ENCODE results near the gene GDPD5. TPM values are rescaled to one million over a fixed set of nuclear protein-coding genes. Genes with fewer than 3 reads are reported as not detected.

Gene GDPD5
- total and polyA plus RNA-seq, 9 of the 15 experiments (the other 6 are each of a cell fraction or from before 2014, with no cell fraction given): 0.32 to 27.3 (median 8.0) TPM

DNA sequence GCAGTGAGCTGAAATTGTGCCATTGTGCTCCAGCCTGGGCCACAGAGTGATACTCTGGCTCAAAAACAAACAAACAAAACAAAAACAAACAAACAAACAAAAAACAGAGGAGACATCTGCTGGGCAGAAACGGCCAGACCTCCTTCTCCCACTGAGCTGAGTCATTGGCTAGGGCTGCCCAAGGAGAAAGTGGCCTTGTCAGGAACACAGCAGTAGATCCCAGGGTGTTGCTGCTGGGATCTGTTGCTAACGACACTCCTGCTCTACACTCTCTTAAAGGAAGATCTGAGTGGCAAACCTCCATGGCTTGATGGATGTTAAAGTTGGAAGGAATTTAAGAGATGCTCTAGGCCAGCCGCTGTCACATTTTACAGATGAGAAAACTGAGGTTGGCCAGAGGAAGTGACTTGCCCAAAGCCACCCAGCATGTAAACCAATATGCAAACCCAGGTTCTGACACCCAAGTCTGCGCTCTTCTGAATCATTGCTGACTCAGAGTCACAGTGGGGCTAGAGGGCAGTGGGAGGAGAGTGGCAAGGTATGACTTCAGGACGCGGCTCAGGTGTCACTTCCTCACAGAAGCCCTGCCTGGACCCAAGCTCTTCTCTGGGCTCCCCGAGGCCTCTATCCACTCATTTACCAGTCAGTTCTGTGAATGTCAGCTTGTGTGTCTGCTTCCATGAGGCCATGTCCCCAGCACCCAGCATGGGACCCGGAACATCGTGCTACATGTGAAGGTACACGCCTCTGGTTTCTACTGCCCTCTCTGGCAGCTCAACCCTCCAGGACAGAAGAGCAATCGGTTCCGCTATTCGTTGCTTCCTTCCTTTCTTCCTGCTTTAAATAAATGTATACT lies 11.3 kb upstream of the GDPD5 start (continued):
- TF ChIP-seq MLX (CRISPR knock-in tag; conservative IDR thresholded peaks at IDR 0.05): no peak
- no peak for TF ChIP-seq KLF6 (CRISPR knock-in tag; IDR thresholded peaks at IDR 0.05; ENCODE audit: borderline replicate concordance)
- peak; percentile 80; the same call in 1 of the 2 replicates for TF ChIP-seq JUND (IDR thresholded peaks at IDR 0.05; ENCODE audit: borderline replicate concordance, low read depth, low read length)
- peak; percentile 82 for TF ChIP-seq JUND (tag; IDR thresholded peaks at IDR 0.05; ENCODE audit: borderline replicate concordance, low read depth, low read length)
- TF ChIP-seq PRMT5 (CRISPR knock-in tag; IDR thresholded peaks at IDR 0.05): no peak
- TF ChIP-seq PURB (CRISPR knock-in tag; IDR thresholded peaks at IDR 0.05; ENCODE audit: low read depth): no peak
- no peak for TF ChIP-seq GABPB2 (CRISPR knock-in tag; conservative IDR thresholded peaks at IDR 0.05)
- TF ChIP-seq, protein P1, sequence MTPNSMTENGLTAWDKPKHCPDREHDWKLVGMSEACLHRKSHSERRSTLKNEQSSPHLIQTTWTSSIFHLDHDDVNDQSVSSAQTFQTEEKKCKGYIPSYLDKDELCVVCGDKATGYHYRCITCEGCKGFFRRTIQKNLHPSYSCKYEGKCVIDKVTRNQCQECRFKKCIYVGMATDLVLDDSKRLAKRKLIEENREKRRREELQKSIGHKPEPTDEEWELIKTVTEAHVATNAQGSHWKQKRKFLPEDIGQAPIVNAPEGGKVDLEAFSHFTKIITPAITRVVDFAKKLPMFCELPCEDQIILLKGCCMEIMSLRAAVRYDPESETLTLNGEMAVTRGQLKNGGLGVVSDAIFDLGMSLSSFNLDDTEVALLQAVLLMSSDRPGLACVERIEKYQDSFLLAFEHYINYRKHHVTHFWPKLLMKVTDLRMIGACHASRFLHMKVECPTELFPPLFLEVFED (CRISPR knock-in tag; conservative IDR thresholded peaks at IDR 0.05): no peak
- no peak for TF ChIP-seq ATF7 (IDR thresholded peaks at IDR 0.05)
- TF ChIP-seq MYNN (IDR thresholded peaks at IDR 0.05): no peak
- TF ChIP-seq MYNN (CRISPR knock-in tag; IDR thresholded peaks at IDR 0.05): no peak
- no peak for TF ChIP-seq MEF2A (IDR thresholded peaks at IDR 0.05; ENCODE audit: control insufficient read depth, low read depth, low read length)
- TF ChIP-seq, protein P2, sequence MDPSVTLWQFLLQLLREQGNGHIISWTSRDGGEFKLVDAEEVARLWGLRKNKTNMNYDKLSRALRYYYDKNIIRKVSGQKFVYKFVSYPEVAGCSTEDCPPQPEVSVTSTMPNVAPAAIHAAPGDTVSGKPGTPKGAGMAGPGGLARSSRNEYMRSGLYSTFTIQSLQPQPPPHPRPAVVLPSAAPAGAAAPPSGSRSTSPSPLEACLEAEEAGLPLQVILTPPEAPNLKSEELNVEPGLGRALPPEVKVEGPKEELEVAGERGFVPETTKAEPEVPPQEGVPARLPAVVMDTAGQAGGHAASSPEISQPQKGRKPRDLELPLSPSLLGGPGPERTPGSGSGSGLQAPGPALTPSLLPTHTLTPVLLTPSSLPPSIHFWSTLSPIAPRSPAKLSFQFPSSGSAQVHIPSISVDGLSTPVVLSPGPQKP (CRISPR knock-in tag; IDR thresholded peaks at IDR 0.05): no peak
- TF ChIP-seq TOE1 (IDR thresholded peaks at IDR 0.05; ENCODE audit: borderline replicate concordance): no peak
- no peak for TF ChIP-seq TOE1 (CRISPR knock-in tag; IDR thresholded peaks at IDR 0.05; ENCODE audit: borderline replicate concordance, low read depth)
- TF ChIP-seq NCOR1 (IDR thresholded peaks at IDR 0.05): no peak
- TF ChIP-seq ZNF444 (CRISPR knock-in tag; IDR thresholded peaks at IDR 0.05): no peak
- TF ChIP-seq EP300 (IDR thresholded peaks at IDR 0.05; ENCODE audit: low read length): no peak
- no peak for TF ChIP-seq KLF16 (IDR thresholded peaks at IDR 0.05)
- TF ChIP-seq, protein P3, sequence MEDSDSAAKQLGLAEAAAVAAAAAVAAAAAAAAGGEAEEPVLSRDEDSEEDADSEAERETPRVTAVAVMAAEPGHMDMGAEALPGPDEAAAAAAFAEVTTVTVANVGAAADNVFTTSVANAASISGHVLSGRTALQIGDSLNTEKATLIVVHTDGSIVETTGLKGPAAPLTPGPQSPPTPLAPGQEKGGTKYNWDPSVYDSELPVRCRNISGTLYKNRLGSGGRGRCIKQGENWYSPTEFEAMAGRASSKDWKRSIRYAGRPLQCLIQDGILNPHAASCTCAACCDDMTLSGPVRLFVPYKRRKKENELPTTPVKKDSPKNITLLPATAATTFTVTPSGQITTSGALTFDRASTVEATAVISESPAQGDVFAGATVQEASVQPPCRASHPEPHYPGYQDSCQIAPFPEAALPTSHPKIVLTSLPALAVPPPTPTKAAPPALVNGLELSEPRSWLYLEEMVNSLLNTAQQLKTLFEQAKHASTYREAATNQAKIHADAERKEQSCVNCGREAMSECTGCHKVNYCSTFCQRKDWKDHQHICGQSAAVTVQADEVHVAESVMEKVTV (CRISPR knock-in tag; IDR thresholded peaks at IDR 0.05): no peak
- TF ChIP-seq IRF2 (CRISPR knock-in tag; IDR thresholded peaks at IDR 0.05): no peak
- TF ChIP-seq CHD1 (IDR thresholded peaks at IDR 0.05; ENCODE audit: low read length): no peak
- no peak for TF ChIP-seq PML (IDR thresholded peaks at IDR 0.05; ENCODE audit: low read length)
- peak; percentile 51 for TF ChIP-seq ZEB2 (IDR thresholded peaks at IDR 0.05)
- TF ChIP-seq TAL1 (IDR thresholded peaks at IDR 0.05): no peak
- no peak for TF ChIP-seq WHSC1 (IDR thresholded peaks at IDR 0.05; ENCODE audit: low read length)
